ENCODE results near the gene PLCB1.

GRCh38 chr20:8654486-8654885 is 522.4 kb downstream of the PLCB1 start:
- TF ChIP-seq CTCF (IDR thresholded peaks at IDR 0.05) (no peak), POLR2A (IDR thresholded peaks at IDR 0.05) (no peak)

All from Peyer's patch (tissue), 4 donors.